Osteoblast (primary cell): ENCODE results near the gene KRT6B. TPM values are rescaled to one million over a fixed set of nuclear protein-coding genes. Genes with fewer than 3 reads are reported as not detected.

Source experiments
- DNase-seq: peaks from one replicate; pipeline ENCODE4 v3.0.0; 2011; ENCODE audit warnings: low spot score, mixed read lengths; ENCODE audit not compliant: insufficient read length; ENCODE audit errors: missing footprints
- H2AFZ ChIP-seq: 2 replicates; pipeline ENCODE4 v1.6.0; 2011; ENCODE audit warnings: mild to moderate bottlenecking, low read length
- H3K27ac ChIP-seq: 2 replicates; pipeline ENCODE4 v1.5.1; 2011; ENCODE audit warnings: mild to moderate bottlenecking, low read depth, low read length, moderate library complexity
- H3K27me3 ChIP-seq: 2 replicates; pipeline ENCODE4 v1.6.0; 2012; ENCODE audit warnings: mild to moderate bottlenecking, control low read depth, inconsistent platforms, low read length, moderate library complexity; ENCODE audit not compliant: insufficient read depth
- H3K36me3 ChIP-seq: 2 replicates; pipeline ENCODE4 v1.5.1; 2011; ENCODE audit warnings: mild to moderate bottlenecking, low read length, control low read depth, moderate library complexity; ENCODE audit not compliant: insufficient read depth
- H3K4me1 ChIP-seq: 2 replicates; pipeline ENCODE4 v1.5.1; 2011; ENCODE audit warnings: mild to moderate bottlenecking, low read length, control low read depth, moderate library complexity; ENCODE audit not compliant: insufficient read depth
- H3K4me2 ChIP-seq: 2 replicates; pipeline ENCODE4 v1.6.0; 2011; ENCODE audit warnings: mild to moderate bottlenecking, low read length; ENCODE audit not compliant: insufficient read depth
- H3K4me3 ChIP-seq: fragments of 200-600 bp; sonication (generic); 3 replicates; pipeline ENCODE4 v1.5.1; 2012; ENCODE audit warnings: mild to moderate bottlenecking, low read length, inconsistent platforms; ENCODE audit not compliant: insufficient read depth
- H3K79me2 ChIP-seq: 2 replicates; pipeline ENCODE4 v1.6.0; 2012; ENCODE audit warnings: mild to moderate bottlenecking, low read length, control low read depth, inconsistent platforms; ENCODE audit not compliant: insufficient read depth
- H3K9me3 ChIP-seq: 2 replicates; pipeline ENCODE4 v1.5.1; 2011; ENCODE audit warnings: low read depth, low read length, control low read depth
- H4K20me1 ChIP-seq: 2 replicates; pipeline ENCODE4 v1.6.0; 2012; ENCODE audit warnings: mild to moderate bottlenecking, low read length, control low read depth; ENCODE audit not compliant: insufficient read depth
- CTCF ChIP-seq: IDR thresholded peaks from 2 replicates; pipeline ENCODE4 v1.5.1; 2011; ENCODE audit warnings: mild to moderate bottlenecking, low read depth, low read length, moderate library complexity; ENCODE audit errors: extremely low read depth
- total RNA-seq: library from RNA; depleted of rRNA; stranded (reverse); fragments of >200 nt; gene quantifications from 2 replicates; pipeline ENCODE4 v1.2.3, GENCODE V29; 2012

The KRT6B gene
- total RNA-seq, 1 donor = not detected

GRCh38 chr12:52443966-52444365 is 8.0 kb downstream of the KRT6B start:
- DNase-seq = no peak
- peaks cover 14% of the 10 kb centered on the region for H3K27me3 ChIP-seq
- H3K27ac ChIP-seq = no peak overlapping the region
- H3K4me1 ChIP-seq = peaks cover 40% of the 10 kb centered on the region
- TF ChIP-seq CTCF = no peak
- no peaks in the 10 kb centered on the region for H4K20me1 ChIP-seq
- H2AFZ ChIP-seq = no peak overlapping the region
- H3K9me3 ChIP-seq = no peaks in the 10 kb centered on the region
- no peak overlapping the region for H3K4me2 ChIP-seq
- no peaks in the 10 kb centered on the region for H3K36me3 ChIP-seq
- no peak overlapping the region for H3K4me3 ChIP-seq
- H3K79me2 ChIP-seq = no peaks in the 10 kb centered on the region

DNA sequence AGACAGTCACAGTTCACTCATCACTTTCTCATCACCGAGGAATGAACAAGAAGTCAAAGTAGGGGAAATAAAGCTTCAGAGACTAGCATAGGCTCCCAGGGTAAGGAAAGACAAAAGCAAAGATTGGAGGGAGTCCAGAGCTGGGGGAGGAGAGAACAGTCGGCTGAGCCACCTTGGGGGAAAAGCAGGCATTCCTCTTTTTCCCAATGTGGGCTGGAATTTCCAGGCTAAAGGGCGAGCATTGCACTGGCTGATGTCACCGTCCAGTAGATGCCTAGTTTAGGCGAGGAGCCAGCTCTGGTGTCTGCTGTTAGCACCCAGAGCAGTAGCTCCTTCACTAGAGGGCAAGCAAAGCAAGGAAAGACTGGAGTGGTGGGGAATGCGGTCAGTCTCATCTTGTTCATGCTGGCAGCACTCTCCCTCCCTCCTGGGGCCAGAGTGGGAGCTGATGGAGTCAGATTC is 9.3 kb downstream of the KRT6B start:
- Histone ChIP-seq H3K79me2 (no peaks in the 10 kb centered on the region), H3K4me2 (peak overlapping the region; percentile 43), H3K27me3 (peaks cover 5% of the 10 kb centered on the region), H2AFZ (no peak overlapping the region), H4K20me1 (no peaks in the 10 kb centered on the region), H3K27ac (peak overlapping the region; percentile 84), H3K9me3 (no peaks in the 10 kb centered on the region), H3K4me1 (peaks cover 40% of the 10 kb centered on the region), H3K36me3 (no peaks in the 10 kb centered on the region), H3K4me3 (no peak overlapping the region)
- DNase-seq = peak; percentile 94
- peak; percentile 52 for TF ChIP-seq CTCF

DNA sequence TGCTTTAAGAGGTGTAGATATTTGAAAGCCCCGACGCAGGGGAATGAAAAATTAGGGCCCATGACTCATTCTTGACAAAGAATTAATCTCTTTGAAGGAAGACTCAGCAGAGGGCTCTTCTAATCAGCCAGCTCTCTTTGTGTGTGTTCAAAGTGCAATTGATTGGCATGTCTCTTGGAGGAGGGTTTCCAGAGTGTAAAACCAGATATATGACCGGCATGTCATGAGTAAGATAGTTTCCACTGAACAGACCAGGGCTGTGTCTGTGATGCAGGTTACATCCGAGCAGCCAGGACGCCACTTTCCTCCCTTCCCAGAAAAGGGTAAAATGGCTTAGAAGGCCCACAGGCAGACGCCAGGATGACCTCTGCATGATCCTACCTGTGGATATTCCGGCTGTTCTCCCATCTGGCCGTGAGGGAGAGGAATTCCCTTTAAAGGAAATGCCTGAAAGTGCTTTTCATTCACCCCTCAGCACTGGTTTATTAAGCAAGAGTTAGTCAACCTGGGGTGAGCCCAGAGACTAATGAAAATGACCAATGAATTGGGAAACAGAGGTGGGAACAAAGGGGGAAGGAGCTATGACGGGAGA is 10.5 kb downstream of the KRT6B start:
- no peak for TF ChIP-seq CTCF
- no peak overlapping the region for H2AFZ ChIP-seq
- no peaks in the 10 kb centered on the region for H3K36me3 ChIP-seq
- no peaks in the 10 kb centered on the region for H3K79me2 ChIP-seq
- H3K4me2 ChIP-seq = peak overlapping the region; percentile 15
- H3K9me3 ChIP-seq = no peaks in the 10 kb centered on the region
- DNase-seq = no peak
- H3K4me3 ChIP-seq = no peak overlapping the region
- H3K4me1 ChIP-seq = peaks cover 40% of the 10 kb centered on the region
- H3K27ac ChIP-seq = peak overlapping the region; percentile 84
- no peaks in the 10 kb centered on the region for H4K20me1 ChIP-seq
- peaks cover 2% of the 10 kb centered on the region for H3K27me3 ChIP-seq

GRCh38 chr12:52440821-52441319 is 11.1 kb downstream of the KRT6B start:
- Histone ChIP-seq H3K27ac (peak overlapping the region; percentile 84), H3K4me3 (no peak overlapping the region), H3K9me3 (no peaks in the 10 kb centered on the region), H3K27me3 (no peaks in the 10 kb centered on the region), H3K4me1 (peaks cover 40% of the 10 kb centered on the region), H3K4me2 (peak overlapping the region; percentile 15), H2AFZ (no peak overlapping the region), H3K36me3 (no peaks in the 10 kb centered on the region), H3K79me2 (no peaks in the 10 kb centered on the region), H4K20me1 (no peaks in the 10 kb centered on the region)
- DNase-seq = peak; percentile 79
- TF ChIP-seq CTCF = no peak
